Psoas muscle (tissue), 8 donors: ENCODE data around the gene TSHR. TPM values are rescaled to one million over a fixed set of nuclear protein-coding genes. Genes with fewer than 3 reads are reported as not detected.

Experiments used
- ATAC-seq, 4 donors: fragments of 200-7000 bp; cut with Tn5 transposase; one replicate each; pipeline ENCODE4 v1.9.1; 2020; ENCODE audit warnings: moderate library complexity in 3 of 4, mild to moderate bottlenecking in 2 of 4
- DNase-seq, 2 donors: peaks; one replicate each; pipeline ENCODE4 v3.0.0-alpha.2; 2020
- H3K27ac ChIP-seq: fragments of 200-600 bp; one replicate; pipeline ENCODE4 v1.8.0; 2022
- H3K27me3 ChIP-seq, 3 donors: fragments of 200-600 bp in 1 of 3; one replicate each; pipeline versions ENCODE4 v1.6.1 to v1.8.0; 2013 to 2022; ENCODE audit warnings: low read length in 2 of 3, mild to moderate bottlenecking in 2 of 3, moderate library complexity in 1 of 3; ENCODE audit not compliant: insufficient read depth in 3 of 3
- H3K36me3 ChIP-seq, 2 donors: fragments of 200-600 bp in 1 of 2; one replicate each; pipeline versions ENCODE4 v1.6.1 to v1.8.0; 2013 to 2022; ENCODE audit warnings: low read depth in 1 of 2, mild to moderate bottlenecking in 1 of 2, moderate library complexity in 1 of 2; ENCODE audit not compliant: insufficient read depth in 1 of 2
- H3K4me1 ChIP-seq: fragments of 200-600 bp; one replicate; pipeline ENCODE4 v1.8.0; 2022
- H3K4me3 ChIP-seq: fragments of 200-600 bp; one replicate; pipeline ENCODE4 v1.8.0; 2022; ENCODE audit warnings: mild to moderate bottlenecking
- H3K9me3 ChIP-seq: fragments of 200-600 bp; one replicate; pipeline ENCODE4 v1.8.0; 2022
- WGBS, 3 donors: extraction: QIAGEN DNeasy Blood & Tissue Kit; methylation state at CpG; one replicate each; pipeline versions ENCODE4 v1.1.6 to v1.1.7; 2013; 5-methylcytosine and 5-hydroxymethylcytosine counted together
- intact Hi-C, 2 donors: fragments of 100-400 bp; cut with DNase I; formaldehyde crosslinking; loops; one replicate each; pipeline versions ENCODE4 v1.11.0 to v1.14.2; 2022
- polyA plus RNA-seq, 3 donors: library from polyadenylated mRNA; stranded (reverse); fragments of 200-250 nt; gene quantifications; one replicate each; pipeline ENCODE4 v1.2.3, GENCODE V29; 2013
- total RNA-seq, 4 donors: library from RNA; stranded (reverse); fragmentation: NEBNext Ultra II Directional in 2 of 4; extraction: Animal tissue kit (Norgen Biotek cat#: 25700) in 2 of 4; gene quantifications; one replicate each; pipeline versions ENCODE4 v1.2.1 to v1.2.4, GENCODE V29; 2021 to 2023
- TF ChIP-seq, protein P1 (sequence below): fragments of 200-600 bp; IDR thresholded peaks from one replicate; pipeline ENCODE4 v1.8.0; 2022; ENCODE audit warnings: antibody characterized with exemption
- donor health status: healthy with polysubstance abuse.
- donor health status: DM: no; HTN: no; CAD: no; lungs with moderate emphysema.
- donor health status: Bipolar disorder and iron deficiency.
- donor health status: healthy.
- donor health status: DM: yes; HTN: yes; CAD: no.
- donor health status: DM: no; HTN: no; CAD: no.
- donor health status: DM: no; HTN: no; CAD: no.
- donor health status: DM: yes; HTN: yes; CAD: no.

Gene TSHR
- total and polyA plus RNA-seq, 7 donors, result 0.01 to 0.60 (median 0.12) TPM; not detected in 2

DNA sequence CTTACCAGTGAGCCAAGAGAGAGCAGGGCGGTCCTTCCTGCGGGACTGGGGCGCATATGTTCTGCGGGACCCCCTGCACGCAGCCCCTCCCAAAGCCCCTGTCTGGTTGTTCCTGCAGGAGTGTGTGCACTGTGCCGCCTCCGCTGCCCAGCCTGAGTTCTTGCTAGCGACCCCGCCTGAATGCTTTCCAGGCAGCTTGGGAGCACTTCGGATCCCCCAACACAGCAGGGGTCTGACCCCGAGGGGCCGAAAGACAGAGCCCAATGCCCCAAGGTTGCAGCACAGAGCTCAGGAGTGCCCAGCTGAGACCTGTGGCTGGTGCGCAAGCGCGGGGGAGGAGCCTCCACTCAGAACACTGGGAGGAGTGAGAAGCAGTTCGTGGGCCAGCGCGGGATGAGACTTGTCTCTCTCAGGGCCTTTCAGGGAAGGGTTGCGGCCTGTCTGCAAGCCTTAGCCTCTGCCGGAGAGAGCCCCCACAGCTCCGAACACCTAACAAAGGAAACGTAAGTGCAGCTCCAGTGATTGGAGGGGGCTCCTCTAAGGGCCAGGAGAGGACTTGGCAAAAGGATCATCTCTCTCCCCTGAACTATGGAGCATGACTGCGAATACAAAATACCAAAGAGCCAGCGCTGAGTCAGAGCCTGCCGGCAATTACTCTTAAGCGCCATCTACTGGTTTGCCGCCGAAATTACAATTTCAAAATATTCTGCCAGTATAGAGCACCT is 214.8 kb downstream of the TSHR start:
- peak; percentile 94 to 97 for DNase-seq
- Histone ChIP-seq H3K4me3 (peak overlapping the region; percentile 89), H3K36me3 (no peaks in the 10 kb centered on the region), H3K4me1 (peaks cover 16% of the 10 kb centered on the region), H3K9me3 (no peaks in the 10 kb centered on the region), H3K27me3 (no peaks in the 10 kb centered on the region), H3K27ac (peak overlapping the region; percentile 89)
- intact Hi-C loops, result loop anchor here (1.0 to 5.0 kb wide), 3 partner anchors 37 to 218 kb away; no protein-coding TSS in a partner anchor
- 0% methylated on average over 28 of the region's 28 CpGs for WGBS, 3 donors
- ATAC-seq, result peak; percentile 99
- TF ChIP-seq, protein P1, sequence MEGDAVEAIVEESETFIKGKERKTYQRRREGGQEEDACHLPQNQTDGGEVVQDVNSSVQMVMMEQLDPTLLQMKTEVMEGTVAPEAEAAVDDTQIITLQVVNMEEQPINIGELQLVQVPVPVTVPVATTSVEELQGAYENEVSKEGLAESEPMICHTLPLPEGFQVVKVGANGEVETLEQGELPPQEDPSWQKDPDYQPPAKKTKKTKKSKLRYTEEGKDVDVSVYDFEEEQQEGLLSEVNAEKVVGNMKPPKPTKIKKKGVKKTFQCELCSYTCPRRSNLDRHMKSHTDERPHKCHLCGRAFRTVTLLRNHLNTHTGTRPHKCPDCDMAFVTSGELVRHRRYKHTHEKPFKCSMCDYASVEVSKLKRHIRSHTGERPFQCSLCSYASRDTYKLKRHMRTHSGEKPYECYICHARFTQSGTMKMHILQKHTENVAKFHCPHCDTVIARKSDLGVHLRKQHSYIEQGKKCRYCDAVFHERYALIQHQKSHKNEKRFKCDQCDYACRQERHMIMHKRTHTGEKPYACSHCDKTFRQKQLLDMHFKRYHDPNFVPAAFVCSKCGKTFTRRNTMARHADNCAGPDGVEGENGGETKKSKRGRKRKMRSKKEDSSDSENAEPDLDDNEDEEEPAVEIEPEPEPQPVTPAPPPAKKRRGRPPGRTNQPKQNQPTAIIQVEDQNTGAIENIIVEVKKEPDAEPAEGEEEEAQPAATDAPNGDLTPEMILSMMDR, result peak; percentile 89

DNA sequence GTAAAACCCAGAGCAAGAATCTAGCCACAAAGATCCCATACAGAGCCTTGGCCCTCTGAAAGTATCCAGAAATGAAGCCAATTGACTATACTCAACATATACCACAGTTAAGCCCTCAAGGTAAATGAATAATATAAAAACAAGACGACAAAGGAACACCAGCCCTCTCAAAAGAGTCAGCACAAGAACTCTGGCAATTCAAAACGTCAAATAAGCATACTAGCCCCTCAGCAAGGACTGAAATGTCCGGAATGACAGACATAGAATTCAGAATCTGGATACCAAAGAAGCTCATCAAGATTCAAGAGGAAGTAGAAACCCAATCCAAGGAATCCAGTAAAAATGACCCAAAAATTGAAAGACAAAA is 215.4 kb downstream of the TSHR start:
- Histone ChIP-seq H3K27ac (peak overlapping the region; percentile 89), H3K36me3 (no peaks in the 10 kb centered on the region), H3K4me1 (peaks cover 16% of the 10 kb centered on the region), H3K27me3 (no peaks in the 10 kb centered on the region), H3K4me3 (peak overlapping the region; percentile 89), H3K9me3 (no peaks in the 10 kb centered on the region)
- no peak for DNase-seq
- ATAC-seq, result peak in 3 of 4 donors; percentile 1 to 25 (median 8)
- 9 to 15% (median 12%) methylated on average over 3 of the region's 3 CpGs for WGBS, 3 donors
- intact Hi-C loops, result loop anchor here (1.0 to 5.0 kb wide), 3 partner anchors 36 to 219 kb away; no protein-coding TSS in a partner anchor
- TF ChIP-seq, protein P1, result no peak

DNA sequence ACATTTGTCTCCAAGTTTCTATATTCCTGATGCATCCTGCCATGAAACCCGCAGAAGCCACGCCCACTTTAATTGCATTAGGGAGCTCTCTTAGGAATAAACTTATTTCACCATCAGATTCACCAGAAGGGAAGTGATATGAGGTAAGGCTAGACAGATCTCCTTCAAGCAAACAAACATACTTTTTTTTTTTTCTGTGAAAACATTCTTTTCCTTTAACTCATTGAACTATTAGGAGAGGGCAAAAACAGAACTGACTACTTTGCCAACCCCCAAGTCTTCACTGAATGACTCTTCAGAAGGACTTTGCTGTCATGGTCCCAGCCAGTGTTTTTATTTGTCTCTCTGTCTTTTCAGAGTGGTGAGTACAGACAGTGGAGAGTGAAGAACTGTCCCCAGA is 216.9 kb downstream of the TSHR start:
- Histone ChIP-seq H3K4me1 (peaks cover 16% of the 10 kb centered on the region), H3K36me3 (no peaks in the 10 kb centered on the region), H3K27me3 (no peaks in the 10 kb centered on the region), H3K27ac (no peak overlapping the region), H3K9me3 (no peaks in the 10 kb centered on the region), H3K4me3 (no peak overlapping the region)
- intact Hi-C loops, result loop anchor here (2.0 to 5.0 kb wide), 3 partner anchors 35 to 220 kb away; partner anchors contain the start of gene TSHR (in 1 of the 2)
- ATAC-seq, result no peak
- DNase-seq, result no peak
- TF ChIP-seq, protein P1, result no peak
- 80 to 85% (median 83%) methylated on average over 2 of the region's 2 CpGs for WGBS, 3 donors

DNA sequence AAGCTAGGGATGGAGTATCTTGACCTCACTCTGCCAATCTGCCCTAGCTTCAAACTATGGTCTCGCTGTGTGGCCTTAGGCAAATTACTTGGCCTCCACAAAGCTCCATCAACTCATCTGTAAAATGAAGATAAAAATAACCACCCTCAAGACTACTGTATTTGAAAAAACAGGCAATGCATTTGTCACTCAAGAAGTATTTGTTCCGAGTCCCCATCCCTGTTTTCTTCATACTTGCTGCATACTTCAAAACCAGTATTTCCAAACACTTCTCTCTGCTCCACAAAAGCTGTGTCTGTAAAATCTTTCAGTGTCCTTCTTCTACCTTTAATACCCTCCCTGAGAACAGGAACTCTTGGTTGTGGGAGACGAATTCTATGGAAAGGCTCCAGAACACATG is 217.5 kb downstream of the TSHR start:
- ATAC-seq (no peak), DNase-seq (no peak)
- Histone ChIP-seq H3K4me1 (peaks cover 16% of the 10 kb centered on the region), H3K27me3 (no peaks in the 10 kb centered on the region), H3K9me3 (no peaks in the 10 kb centered on the region), H3K27ac (no peak overlapping the region), H3K36me3 (no peaks in the 10 kb centered on the region), H3K4me3 (no peak overlapping the region)
- TF ChIP-seq, protein P1, result no peak
- WGBS, 3 donors, result 79 to 85% (median 82%) methylated on average over 3 of the region's 3 CpGs
- intact Hi-C loops, result loop anchor here (2.0 to 5.0 kb wide), 3 partner anchors 34 to 221 kb away; partner anchors contain the start of gene TSHR (in 1 of the 2)
